HepG2 (cell line): ENCODE measurements around the gene RGS19. TPM values are rescaled to one million over a fixed set of nuclear protein-coding genes. Genes with fewer than 3 reads are reported as not detected.
A peak's percentile ranks its signal among the peaks of the same experiment; 100 is the strongest.

Source experiments
- ATF3 ChIP-seq: sonication (generic); formaldehyde crosslinking; IDR thresholded peaks from 2 replicates; pipeline ENCODE4 v1.4.0; 2020; ENCODE audit warnings: missing genetic modification reagents
- ATF4 ChIP-seq, 2 experiments: fragments of 450-650 bp in 1 of 2; sonication (generic) in 1 of 2; formaldehyde crosslinking; IDR thresholded peaks; 2 replicates each; pipeline versions ENCODE4 v1.5.0 to v1.8.0; 2020 to 2022; ENCODE audit warnings: mild to moderate bottlenecking in 1 of 2, missing genetic modification reagents in 1 of 2
- CAMTA2 ChIP-seq: sonication (generic); formaldehyde crosslinking; IDR thresholded peaks from 2 replicates; pipeline ENCODE4 v1.4.0; 2020; ENCODE audit warnings: mild to moderate bottlenecking, missing genetic modification reagents, borderline replicate concordance
- CBX5 ChIP-seq: sonication (generic); formaldehyde crosslinking; IDR thresholded peaks from 2 replicates; pipeline ENCODE4 v1.4.0; 2020; ENCODE audit warnings: missing genetic modification reagents, borderline replicate concordance
- DNMT1 ChIP-seq: sonication (generic); formaldehyde crosslinking; IDR thresholded peaks from 2 replicates; pipeline ENCODE4 v1.5.1; 2020; ENCODE audit warnings: mild to moderate bottlenecking, missing genetic modification reagents
- GABPB1 ChIP-seq: IDR thresholded peaks from 2 replicates; pipeline ENCODE4 v1.6.1; 2016; ENCODE audit warnings: mild to moderate bottlenecking, missing genetic modification reagents, moderate library complexity, missing compliant biosample characterization
- ISX ChIP-seq: sonication (generic); formaldehyde crosslinking; conservative IDR thresholded peaks from 2 replicates; pipeline ENCODE4 v1.5.0; 2020; ENCODE audit warnings: missing genetic modification reagents
- MNT ChIP-seq: fragments of 450-650 bp; IDR thresholded peaks from 2 replicates; pipeline ENCODE4 v1.6.1; 2016
- MXD3 ChIP-seq: IDR thresholded peaks from 2 replicates; pipeline ENCODE4 v1.6.1; 2016; ENCODE audit warnings: mild to moderate bottlenecking, missing biosample characterization, missing genetic modification reagents
- PAX8 ChIP-seq: sonication (generic); formaldehyde crosslinking; IDR thresholded peaks from 2 replicates; pipeline ENCODE4 v1.8.0; 2022; ENCODE audit warnings: mild to moderate bottlenecking, missing genetic modification reagents, borderline replicate concordance
- RBM22 ChIP-seq: fragments of 200-400 bp; formaldehyde crosslinking; optimal IDR thresholded peaks from 2 replicates; pipeline ENCODE3; 2017; ENCODE audit warnings: mild to moderate bottlenecking, low read length, moderate library complexity
- SSRP1 ChIP-seq: IDR thresholded peaks from 2 replicates; pipeline ENCODE4 v1.6.1; 2016; ENCODE audit warnings: control low read depth
- SUZ12 ChIP-seq: fragments of 150-350 bp; IDR thresholded peaks from 2 replicates; pipeline ENCODE4 v1.6.1; 2014; ENCODE audit warnings: low read depth, low read length
- THRA ChIP-seq: sonication (generic); formaldehyde crosslinking; IDR thresholded peaks from 2 replicates; pipeline ENCODE4 v1.4.0; 2020; ENCODE audit warnings: missing genetic modification reagents, borderline replicate concordance
- TIGD3 ChIP-seq: sonication (generic); formaldehyde crosslinking; IDR thresholded peaks from 2 replicates; pipeline ENCODE4 v1.5.1; 2020; ENCODE audit warnings: mild to moderate bottlenecking, missing genetic modification reagents, borderline replicate concordance
- TP53 ChIP-seq: sonication (generic); formaldehyde crosslinking; conservative IDR thresholded peaks from 2 replicates; pipeline ENCODE4 v1.4.0; 2020; ENCODE audit warnings: missing genetic modification reagents
- U2AF2 ChIP-seq: fragments of 200-400 bp; formaldehyde crosslinking; IDR thresholded peaks from 2 replicates; pipeline ENCODE4 v1.6.1; 2017; ENCODE audit warnings: low read depth, mild to moderate bottlenecking, low read length
- ZNF441 ChIP-seq: sonication (generic); formaldehyde crosslinking; IDR thresholded peaks from 2 replicates; pipeline ENCODE4 v1.7.0; 2021; ENCODE audit warnings: missing genetic modification reagents, borderline replicate concordance
- ZNF589 ChIP-seq: sonication (generic); formaldehyde crosslinking; conservative IDR thresholded peaks from 2 replicates; pipeline ENCODE4 v1.8.0; 2022; ENCODE audit warnings: mild to moderate bottlenecking, moderate library complexity, missing genetic modification reagents
- ZNF652 ChIP-seq: IDR thresholded peaks from 2 replicates; pipeline ENCODE4 v1.6.1; 2016; ENCODE audit warnings: low read depth, borderline replicate concordance
- ZNF777 ChIP-seq: sonication (generic); formaldehyde crosslinking; IDR thresholded peaks from 2 replicates; pipeline ENCODE4 v1.4.0; 2020; ENCODE audit warnings: missing genetic modification reagents
- ZNF784 ChIP-seq: sonication (generic); formaldehyde crosslinking; IDR thresholded peaks from 2 replicates; pipeline ENCODE4 v1.5.1; 2020; ENCODE audit warnings: missing genetic modification reagents, mild to moderate bottlenecking, borderline replicate concordance
- polyA plus RNA-seq, 8 experiments: library from polyadenylated mRNA; depleted of rRNA in 3 of 8; stranded (reverse) in 7 of 8; unstranded in 1 of 8; fragments of >200 nt; fragmentation: Illumina TruSeq in 4 of 8; extraction: Trizol in 4 of 8; gene quantifications; 2 replicates each; pipeline versions ENCODE4 v1.2.1 to v1.2.3, GENCODE V29; 2011 to 2016; ENCODE audit warnings: low read depth in 4 of 8, missing spikeins in 1 of 8, mixed read lengths in 1 of 8; ENCODE audit not compliant: insufficient read depth in 1 of 8
- total RNA-seq, 5 experiments: library from RNA; depleted of rRNA; stranded (reverse); fragments of >200 nt; fragmentation: Illumina TruSeq; extraction: Trizol; gene quantifications; 2 replicates each; pipeline ENCODE4 v1.2.3, GENCODE V29; 2016; ENCODE audit warnings: low read depth in 1 of 5

Gene RGS19
- total and polyA plus RNA-seq, 2 of the 13 experiments (the other 11 are each of a cell fraction or from before 2014, with no cell fraction given) = 10.7 to 11.9 TPM

GRCh38 chr20:64065062-64065973 lies 14.0 kb downstream of the RGS19 start (continued):
- TF ChIP-seq ATF3 (CRISPR knock-in tag) (no peak; the same call in 1 of the 2 replicates), SSRP1 (CRISPR knock-in tag) (no peak; the same call in 1 of the 2 replicates), GABPB1 (CRISPR knock-in tag) (0 out of 2 replicates have a peak, but pooled peaks have one; percentile 22), ZNF777 (peak; percentile 12; the same call in 1 of the 2 replicates), PAX8 (CRISPR knock-in tag) (peak; percentile 91; the same call in 1 of the 2 replicates), ZNF784 (CRISPR knock-in tag) (0 out of 2 replicates have a peak, but pooled peaks have one; percentile 71), SUZ12 (no peak; the same call in 1 of the 2 replicates), TP53 (CRISPR knock-in tag) (no peak), THRA (peak; percentile 96), ISX (CRISPR knock-in tag) (no peak), DNMT1 (no peak), ZNF589 (0 out of 2 replicates have a peak, but pooled peaks have one; percentile 56), CAMTA2 (CRISPR knock-in tag) (peak; percentile 16; the same call in 1 of the 2 replicates), CBX5 (CRISPR knock-in tag) (no peak), ZNF652 (CRISPR knock-in tag) (no peak), RBM22 (peak; percentile 40), TIGD3 (CRISPR knock-in tag) (no peak; the same call in 1 of the 2 replicates), ZNF441 (CRISPR knock-in tag) (no peak), U2AF2 (no peak), MNT (peak; percentile 61), MXD3 (CRISPR knock-in tag) (0 out of 2 replicates have a peak, but pooled peaks have one; percentile 44), ATF4 (CRISPR knock-in tag; IDR thresholded peaks at IDR 0.05) (no peak)
